GM13976 (cell line): ENCODE data around the gene MAPK1.
A peak's percentile ranks its signal among the peaks of the same experiment; 100 is the strongest.

Source experiments
- DNase-seq: peaks from one replicate; pipeline ENCODE4 v3.0.0; 2012; ENCODE audit warnings: low spot score
- in situ Hi-C: fragments of 300-500 bp; cut with MboI; formaldehyde crosslinking; loops from one replicate; pipeline ENCODE4 v1.12.0; 2022; ENCODE audit warnings: low sequenced_read_pairs, mixed read lengths, inconsistent platforms; ENCODE audit not compliant: unreplicated experiment
- TF ChIP-seq, protein P1 (sequence below): IDR thresholded peaks from 2 replicates; pipeline ENCODE4 v1.5.1; 2012; ENCODE audit warnings: borderline replicate concordance, mild to moderate bottlenecking; ENCODE audit not compliant: insufficient read depth; ENCODE audit errors: extremely low read depth, missing control alignments, control extremely low read depth

Gene MAPK1

DNA sequence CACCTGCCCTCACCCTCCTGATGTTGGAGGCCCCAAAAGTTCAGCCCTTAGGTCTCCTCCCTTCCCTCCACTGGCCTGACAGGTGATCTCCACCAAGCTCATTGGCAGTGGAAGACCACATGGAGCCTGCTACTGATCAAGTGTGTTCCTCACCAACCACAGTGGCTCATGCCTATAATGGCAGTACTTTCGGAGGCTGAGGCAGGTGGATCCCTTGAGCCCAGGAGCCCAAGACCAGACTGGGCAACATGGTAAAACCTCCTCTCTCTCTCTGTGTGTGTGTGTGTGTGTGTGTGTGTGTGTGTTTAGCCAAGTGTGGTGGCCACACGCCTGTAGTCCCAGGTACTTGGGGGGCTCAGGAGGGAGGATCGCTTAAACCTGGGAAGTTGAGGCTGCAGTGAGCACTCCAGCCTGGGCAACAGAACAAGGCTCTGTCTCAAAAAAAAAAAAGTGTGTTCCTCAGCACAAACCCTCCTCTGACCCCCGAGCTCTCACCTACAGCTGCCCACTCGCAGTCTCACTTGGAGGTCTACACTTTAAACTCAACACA lies 127.5 kb downstream of the MAPK1 start:
- in situ Hi-C loops = no loop called here
- TF ChIP-seq, protein P1, sequence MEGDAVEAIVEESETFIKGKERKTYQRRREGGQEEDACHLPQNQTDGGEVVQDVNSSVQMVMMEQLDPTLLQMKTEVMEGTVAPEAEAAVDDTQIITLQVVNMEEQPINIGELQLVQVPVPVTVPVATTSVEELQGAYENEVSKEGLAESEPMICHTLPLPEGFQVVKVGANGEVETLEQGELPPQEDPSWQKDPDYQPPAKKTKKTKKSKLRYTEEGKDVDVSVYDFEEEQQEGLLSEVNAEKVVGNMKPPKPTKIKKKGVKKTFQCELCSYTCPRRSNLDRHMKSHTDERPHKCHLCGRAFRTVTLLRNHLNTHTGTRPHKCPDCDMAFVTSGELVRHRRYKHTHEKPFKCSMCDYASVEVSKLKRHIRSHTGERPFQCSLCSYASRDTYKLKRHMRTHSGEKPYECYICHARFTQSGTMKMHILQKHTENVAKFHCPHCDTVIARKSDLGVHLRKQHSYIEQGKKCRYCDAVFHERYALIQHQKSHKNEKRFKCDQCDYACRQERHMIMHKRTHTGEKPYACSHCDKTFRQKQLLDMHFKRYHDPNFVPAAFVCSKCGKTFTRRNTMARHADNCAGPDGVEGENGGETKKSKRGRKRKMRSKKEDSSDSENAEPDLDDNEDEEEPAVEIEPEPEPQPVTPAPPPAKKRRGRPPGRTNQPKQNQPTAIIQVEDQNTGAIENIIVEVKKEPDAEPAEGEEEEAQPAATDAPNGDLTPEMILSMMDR = no peak
- no peak for DNase-seq

DNA sequence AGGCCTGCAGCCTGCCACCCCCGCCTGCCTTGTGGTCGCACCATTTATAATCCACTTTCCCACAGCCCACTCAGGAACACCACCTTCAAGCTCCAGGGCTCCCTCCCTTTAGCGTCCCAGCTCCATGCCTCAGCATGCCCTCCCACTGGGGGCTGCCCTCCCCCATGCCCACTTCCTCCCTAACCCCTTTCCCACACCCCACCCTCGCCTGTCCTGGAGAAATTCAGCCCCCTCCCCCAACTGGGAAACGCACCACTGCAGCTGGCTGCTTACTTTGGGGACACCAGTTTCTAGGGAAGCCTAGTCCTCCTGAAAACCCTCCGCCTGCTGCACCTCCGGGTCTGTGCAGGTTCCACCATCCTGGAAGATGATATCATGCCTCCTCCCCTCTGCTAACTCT lies 128.5 kb downstream of the MAPK1 start:
- in situ Hi-C loops = no loop called here
- DNase-seq = no peak
- TF ChIP-seq, protein P1 = no peak

DNA sequence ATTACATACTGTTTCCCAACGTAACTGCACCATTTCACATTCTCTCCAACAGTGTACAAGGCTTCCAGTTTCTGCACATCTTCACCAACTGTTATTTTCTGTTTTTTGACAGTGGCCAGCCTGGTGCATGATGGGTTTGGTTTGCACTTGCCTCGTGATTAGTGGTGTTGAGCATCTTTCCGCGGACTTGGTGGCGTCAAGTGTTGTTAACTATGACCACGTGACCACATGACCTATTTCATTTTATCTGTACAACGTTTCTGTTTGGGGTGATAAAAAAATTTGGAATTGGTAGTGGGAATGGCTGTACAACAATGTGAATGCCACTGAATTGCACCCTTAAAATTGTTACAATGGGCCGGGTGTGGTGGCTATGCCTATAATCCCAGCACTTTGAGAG lies 129.4 kb downstream of the MAPK1 start:
- DNase-seq = no peak
- TF ChIP-seq, protein P1 = no peak
- in situ Hi-C loops = no loop called here

DNA sequence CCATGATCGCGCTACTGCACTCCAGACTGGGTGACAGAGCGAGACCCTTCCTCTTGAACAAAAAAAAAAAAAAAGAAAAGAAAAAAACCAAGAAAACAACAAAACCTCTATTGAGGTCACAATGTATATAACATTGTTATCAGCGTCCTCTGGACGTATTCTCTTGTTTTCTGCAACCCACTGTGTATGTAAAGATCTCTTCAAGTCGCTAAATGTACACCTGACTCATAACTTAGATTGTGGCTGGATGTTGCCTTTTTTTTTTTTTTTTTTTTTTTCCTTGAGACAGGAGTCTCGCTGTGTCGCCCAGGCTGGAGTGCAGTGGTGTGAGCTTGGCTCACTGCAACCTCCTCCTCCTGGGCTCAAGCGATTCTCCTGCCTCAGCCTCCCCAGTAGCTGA lies 130.5 kb downstream of the MAPK1 start:
- in situ Hi-C loops = no loop called here
- TF ChIP-seq, protein P1 = no peak
- DNase-seq = no peak

DNA sequence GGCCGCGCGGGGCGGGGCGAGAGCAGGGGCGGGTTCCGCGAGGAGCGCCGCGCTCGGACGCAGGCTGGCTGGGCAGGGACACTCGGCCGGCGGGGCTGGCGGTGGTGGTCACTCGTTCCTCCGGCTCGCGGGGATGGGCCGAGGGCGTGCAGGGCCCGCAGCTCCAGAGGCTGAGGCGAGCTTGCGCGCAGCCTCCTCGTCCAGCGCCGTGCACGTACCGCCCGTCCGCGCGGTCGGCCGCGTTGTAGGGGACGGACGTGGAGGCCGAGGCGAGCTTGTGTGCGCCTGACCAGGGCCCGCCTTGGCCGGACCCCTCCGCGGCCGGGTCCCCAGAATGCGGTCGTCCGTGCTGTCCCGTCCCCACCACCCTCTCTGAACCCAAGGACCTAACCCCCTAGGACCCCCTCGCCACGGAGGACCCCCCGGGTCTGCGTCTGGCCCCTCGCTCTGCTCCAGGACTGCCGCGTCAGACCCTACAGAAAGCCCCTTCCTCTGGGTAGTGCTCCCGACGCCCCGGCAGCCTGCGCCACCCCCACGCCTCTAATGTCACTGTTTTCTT lies 131.3 kb downstream of the MAPK1 start:
- in situ Hi-C loops = no loop called here
- TF ChIP-seq, protein P1 = no peak
- no peak for DNase-seq

DNA sequence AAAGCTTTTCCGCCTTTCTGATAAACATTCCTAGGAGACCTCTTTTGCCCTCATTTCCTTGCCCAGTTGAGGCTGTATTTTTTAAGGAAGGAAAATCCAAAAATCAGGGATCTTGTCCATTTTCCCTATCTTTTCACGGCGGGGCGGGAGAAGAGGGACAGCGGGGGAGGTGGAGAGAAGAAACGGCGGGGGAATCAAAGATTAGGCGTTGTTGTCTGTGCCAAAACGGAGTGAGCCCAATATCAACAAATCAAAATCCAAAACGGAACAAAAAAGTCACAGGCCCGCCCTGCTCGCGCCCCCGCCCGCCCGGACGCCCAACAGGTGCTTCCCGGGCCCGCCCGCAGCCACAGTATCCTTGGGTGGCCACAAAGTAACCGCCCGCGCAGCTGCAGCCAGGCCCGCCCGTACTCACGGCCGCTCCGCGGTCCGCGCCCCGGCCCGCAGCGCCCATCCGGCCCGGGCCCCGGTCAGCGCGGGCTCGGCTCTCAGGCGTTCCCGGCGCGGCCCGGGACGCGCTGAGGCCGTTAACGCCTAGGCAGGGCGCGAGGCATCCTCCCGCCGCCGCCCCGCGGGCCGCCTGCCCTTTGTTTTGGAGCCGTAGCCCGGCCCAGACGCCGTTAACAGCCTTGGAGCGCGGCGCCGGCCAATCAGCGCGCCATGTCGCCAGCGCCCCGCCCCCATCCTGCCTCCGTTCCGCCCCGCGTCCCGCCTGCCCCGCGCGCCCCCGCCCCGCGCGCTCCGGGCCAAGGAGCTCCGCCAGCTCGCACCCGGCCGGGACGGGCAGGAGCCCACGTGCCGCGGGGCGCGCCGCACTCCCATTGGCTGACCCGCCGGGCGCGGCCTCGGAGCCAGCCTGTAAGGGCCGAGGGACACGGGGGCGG lies 132.0 kb downstream of the MAPK1 start, which contains the start of gene YPEL1:
YPEL1 (minus strand) TSS at position 595 of the 884 bp plus-strand sequence. CDS start 25,050 bp downstream, outside the sequence.
- in situ Hi-C loops = no loop called here
- TF ChIP-seq, protein P1 = no peak
- DNase-seq = peak; percentile 97
